ENCODE results near the gene OVCH1.

The OVCH1 gene, protein sequence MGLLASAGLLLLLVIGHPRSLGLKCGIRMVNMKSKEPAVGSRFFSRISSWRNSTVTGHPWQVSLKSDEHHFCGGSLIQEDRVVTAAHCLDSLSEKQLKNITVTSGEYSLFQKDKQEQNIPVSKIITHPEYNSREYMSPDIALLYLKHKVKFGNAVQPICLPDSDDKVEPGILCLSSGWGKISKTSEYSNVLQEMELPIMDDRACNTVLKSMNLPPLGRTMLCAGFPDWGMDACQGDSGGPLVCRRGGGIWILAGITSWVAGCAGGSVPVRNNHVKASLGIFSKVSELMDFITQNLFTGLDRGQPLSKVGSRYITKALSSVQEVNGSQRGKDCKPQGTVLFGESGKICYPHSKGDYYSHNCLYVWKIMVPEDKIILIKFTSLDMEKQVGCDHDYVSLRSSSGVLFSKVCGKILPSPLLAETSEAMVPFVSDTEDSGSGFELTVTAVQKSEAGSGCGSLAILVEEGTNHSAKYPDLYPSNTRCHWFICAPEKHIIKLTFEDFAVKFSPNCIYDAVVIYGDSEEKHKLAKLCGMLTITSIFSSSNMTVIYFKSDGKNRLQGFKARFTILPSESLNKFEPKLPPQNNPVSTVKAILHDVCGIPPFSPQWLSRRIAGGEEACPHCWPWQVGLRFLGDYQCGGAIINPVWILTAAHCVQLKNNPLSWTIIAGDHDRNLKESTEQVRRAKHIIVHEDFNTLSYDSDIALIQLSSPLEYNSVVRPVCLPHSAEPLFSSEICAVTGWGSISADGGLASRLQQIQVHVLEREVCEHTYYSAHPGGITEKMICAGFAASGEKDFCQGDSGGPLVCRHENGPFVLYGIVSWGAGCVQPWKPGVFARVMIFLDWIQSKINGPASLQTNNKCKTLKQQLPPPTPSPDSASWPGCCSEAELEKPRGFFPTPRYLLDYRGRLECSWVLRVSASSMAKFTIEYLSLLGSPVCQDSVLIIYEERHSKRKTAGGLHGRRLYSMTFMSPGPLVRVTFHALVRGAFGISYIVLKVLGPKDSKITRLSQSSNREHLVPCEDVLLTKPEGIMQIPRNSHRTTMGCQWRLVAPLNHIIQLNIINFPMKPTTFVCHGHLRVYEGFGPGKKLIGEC

GRCh38 chr12:29497588-29497987, at the start of gene OVCH1:
OVCH1 (minus strand) TSS chr12:29497686; CDS start chr12:29497686, 0 bp downstream.
- no peak for DNase-seq (ENCODE audit: low spot score)

- no peak for DNase-seq (ENCODE audit: low spot score)
Measured at GRCh38 chr12:29547151-29547632, 49.7 kb upstream of the OVCH1 start.

DNA sequence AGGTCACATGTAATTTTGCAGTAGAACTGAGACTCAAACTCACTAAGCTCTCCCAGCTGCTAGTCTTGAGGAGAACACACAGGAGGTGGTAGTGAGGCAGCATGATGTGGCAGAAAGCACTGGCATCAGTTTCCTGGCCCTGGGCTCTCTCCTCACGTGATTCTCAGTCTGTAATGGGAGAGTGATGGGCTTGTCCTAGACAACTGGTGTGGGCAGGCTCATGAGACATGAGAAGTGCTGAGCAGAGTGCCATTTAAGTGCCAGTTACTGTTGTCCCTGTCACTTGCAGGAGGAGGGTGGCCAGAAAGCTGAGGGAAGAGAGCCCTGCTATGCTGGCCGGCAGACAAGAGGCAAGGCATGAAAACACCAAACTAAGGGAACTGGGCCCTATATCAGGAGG, 48.5 kb upstream of the OVCH1 start:
- DNase-seq (ENCODE audit: low spot score): no peak

- no peak for DNase-seq (ENCODE audit: low spot score)
Measured at GRCh38 chr12:29545102-29545467, 47.6 kb upstream of the OVCH1 start.

- DNase-seq (ENCODE audit: low spot score): no peak
Measured at GRCh38 chr12:29544428-29545101, 47.1 kb upstream of the OVCH1 start.

GRCh38 chr12:29543036-29543435, 45.5 kb upstream of the OVCH1 start:
- no peak for DNase-seq (ENCODE audit: low spot score)

DNA sequence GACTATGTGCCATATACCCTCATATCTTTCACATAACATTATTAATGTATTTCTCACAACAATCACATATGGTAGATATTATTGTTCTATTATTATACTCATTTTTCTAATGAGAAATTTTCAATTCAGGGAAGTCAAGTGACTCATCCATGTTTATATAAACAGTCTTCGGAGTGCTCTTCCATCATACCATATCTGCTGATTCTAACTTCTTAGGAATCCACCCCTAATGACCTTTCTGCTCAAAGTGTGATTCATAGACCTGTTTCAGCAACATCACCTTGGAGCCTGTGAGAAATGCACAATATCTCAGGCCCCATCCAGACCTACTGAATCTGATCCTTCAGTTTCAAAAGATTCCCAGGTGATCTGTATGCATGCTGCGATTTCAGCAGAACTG, 39.8 kb upstream of the OVCH1 start:
- DNase-seq (ENCODE audit: low spot score): no peak

DNA sequence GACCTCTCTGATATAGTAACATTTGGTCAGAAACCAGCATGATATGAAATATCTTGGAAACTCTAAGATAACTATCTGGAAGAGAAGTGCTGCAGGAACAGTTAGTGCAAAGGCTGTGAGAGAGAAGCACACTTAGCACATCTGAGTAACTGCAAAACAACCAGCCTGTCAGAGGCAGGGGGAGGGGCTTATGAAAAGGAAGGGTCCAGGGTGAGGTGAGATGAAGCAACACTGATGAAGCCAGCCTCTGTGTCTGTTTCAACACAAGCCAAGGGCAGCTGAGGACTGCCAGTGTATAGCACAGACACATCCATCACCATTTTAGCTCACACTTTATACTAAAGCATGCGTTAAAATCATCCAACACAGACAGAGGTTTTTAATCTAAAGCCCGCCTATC, 37.4 kb upstream of the OVCH1 start:
- no peak for DNase-seq (ENCODE audit: low spot score)

GRCh38 chr12:29533815-29534489, 36.5 kb upstream of the OVCH1 start:
- no peak for DNase-seq (ENCODE audit: low spot score)

DNA sequence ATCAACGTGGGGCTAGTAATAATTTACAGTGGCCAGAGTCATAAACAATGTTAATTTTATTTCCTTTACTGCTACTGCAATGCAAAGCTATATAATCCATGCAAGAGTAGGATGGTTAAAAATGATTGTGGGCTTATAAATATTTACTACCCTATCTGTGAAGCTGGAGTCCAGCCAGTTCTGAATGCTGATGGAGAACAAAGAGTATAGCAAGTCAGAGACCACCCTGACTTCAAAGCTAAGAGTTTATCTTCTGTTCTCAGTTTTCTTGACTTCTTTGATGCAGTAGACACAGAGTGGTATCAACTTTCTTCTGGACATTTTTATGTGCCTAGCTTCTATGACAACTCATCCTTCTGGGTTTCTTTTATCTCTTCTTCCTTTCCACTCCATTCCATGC, 34.0 kb upstream of the OVCH1 start:
- DNase-seq (ENCODE audit: low spot score): no peak

DNA sequence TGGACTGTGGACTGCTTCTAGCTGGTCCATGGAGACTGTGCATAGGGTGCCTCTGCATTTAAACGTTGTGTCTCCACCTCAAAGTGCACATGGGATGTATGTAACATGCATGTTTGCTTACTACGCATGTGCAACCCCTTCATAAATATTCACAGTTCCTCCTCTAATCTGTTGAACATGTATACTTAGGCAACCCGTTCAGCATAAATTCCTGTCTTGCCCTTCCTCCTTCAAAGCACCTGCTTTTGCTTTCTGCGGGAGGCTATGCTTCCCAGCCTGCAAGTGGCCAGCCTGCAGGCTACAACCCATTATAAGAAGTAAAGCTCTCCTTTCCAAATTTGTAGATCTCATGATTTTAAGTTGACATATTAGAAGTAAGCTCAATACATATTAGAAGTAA, 33.0 kb upstream of the OVCH1 start:
- DNase-seq (ENCODE audit: low spot score): no peak

DNA sequence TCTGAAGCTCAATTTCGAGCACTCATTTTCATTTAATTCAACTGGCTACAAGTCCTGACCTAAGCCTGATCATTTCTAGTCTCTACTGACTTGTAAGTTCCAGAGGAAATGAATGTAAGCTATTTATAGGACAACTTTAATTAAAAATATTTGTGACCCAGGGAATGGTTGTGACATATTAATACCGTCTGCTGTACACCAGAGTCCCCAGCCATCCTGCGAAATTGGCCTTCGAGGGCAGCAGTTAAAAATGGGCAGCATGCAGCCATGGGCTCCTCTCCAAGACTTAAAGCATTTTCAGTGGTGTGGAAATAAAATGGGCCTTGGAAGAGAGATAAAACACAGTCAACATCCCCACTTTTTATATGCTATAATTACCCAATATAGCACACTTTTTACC, 30.7 kb upstream of the OVCH1 start:
- no peak for DNase-seq (ENCODE audit: low spot score)

DNA sequence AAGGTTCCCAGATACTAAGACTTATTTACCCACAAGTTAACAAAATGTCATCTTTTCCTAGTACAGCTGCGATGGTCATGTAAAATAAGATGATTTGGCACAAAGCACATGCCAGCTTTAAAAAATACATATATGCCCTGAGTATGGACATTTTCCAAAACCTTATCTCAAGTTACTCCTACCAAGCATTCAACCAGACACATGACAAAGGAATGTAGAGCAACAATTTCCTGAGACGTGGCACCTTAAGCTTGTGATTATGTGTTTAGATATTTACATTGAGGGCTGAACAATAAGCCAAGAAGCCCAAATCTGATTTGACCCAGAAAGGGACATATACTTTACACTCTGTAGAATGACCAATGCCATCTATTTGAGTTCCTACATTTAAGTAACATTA, 24.5 kb upstream of the OVCH1 start:
- DNase-seq (ENCODE audit: low spot score): no peak

DNA sequence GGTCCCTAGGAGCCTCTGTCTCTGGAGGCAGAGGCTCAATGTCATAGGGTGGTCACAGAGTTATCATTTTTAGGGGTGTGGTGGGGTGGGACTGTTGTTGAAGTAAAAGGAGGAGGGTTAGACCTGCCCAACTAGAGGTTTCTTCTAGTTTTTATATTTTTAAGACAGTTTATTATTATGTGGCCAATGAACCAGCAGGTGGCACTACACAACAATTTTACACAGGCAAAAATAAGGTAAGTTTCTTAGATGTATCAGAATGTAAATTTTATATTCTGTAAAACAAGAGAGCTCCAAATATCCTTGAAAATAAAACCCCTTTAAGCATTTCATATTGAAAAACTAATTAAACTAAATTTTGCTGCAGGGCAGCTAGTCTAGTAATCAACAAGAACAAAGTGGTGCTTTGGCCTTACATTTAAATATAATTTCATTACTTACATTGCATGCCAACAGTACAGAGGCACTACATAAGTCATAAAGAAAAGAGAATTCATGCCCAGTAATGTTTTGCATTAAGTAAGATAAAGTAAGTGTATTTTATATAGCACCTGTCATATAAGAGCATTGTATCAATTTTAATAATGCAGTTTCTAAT, 22.2 kb upstream of the OVCH1 start:
- DNase-seq (ENCODE audit: low spot score): no peak

GRCh38 chr12:29518407-29518806, 20.9 kb upstream of the OVCH1 start:
- DNase-seq (ENCODE audit: low spot score): no peak

DNA sequence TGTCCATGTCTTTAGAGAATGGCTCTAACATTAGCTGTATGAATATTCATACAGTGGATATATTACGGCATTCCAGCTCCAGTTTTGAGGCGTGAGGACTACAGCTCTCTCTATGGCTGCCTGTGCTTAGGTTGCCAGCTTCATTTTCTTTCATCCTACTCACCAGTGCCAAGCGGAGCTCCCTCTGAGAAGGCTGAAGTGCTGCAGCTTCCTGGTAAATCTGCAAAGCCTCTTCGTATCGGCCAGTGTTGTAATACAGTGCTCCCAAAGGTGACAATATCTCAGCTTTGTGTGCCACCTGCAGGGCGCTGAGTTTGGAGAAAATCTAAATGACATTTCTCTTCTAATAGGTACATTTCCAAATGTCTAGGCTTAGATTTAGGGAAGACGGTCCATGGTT, 19.8 kb upstream of the OVCH1 start:
- DNase-seq (ENCODE audit: low spot score): no peak

DNA sequence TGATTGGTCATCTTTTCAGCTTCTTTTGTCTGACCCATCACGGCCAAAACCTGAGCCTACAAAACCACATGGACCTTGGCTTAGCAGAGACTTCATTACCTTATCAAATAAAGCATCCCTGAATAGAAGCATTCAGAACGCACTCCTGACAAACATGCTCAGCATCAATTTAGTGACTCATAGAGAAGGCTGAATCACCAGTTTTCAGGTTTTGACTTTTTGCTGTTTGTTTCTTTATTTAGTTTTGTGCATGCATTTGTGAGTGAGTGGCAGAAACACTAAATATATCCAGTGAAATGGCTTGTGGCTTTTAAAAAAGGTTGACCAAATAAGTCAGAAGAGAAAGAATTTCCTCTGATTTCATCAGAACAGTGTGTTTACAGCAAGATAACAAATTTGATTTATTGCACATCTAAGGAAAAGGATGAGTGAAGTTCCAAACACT, 19.0 kb upstream of the OVCH1 start:
- DNase-seq (ENCODE audit: low spot score): no peak

DNA sequence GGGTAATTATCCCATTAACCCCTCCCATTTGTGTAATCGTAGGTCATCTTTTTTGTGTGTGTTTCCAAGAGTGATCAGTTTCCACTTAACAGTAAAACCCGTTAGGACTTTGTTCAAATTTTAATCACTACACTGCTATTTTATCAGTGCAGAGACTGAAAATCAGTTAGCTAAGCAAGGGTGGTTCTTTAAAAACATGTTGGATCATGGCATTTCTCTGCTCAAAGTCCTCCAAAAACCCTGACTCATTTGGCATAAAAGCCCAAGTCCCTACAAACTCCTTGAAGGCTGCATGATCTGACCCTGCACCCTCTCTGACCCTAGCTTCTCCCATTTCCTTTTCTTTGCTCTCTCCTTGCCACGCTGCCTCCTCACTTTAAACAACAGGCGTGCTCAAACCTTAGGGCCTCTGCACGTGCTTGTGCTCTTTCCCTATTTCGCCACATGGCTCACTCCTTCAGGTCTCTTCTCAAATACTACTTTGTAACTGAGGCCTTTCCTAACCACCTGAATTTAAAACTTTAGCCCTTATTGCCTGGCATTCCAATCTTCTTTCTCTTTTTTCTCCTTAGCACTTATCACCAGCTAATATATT, 13.2 kb upstream of the OVCH1 start:
- no peak for DNase-seq (ENCODE audit: low spot score)

GRCh38 chr12:29509503-29509902, 12.0 kb upstream of the OVCH1 start:
- DNase-seq (ENCODE audit: low spot score): no peak

- no peak for DNase-seq (ENCODE audit: low spot score)
Measured at GRCh38 chr12:29508949-29509348, 11.5 kb upstream of the OVCH1 start.

GRCh38 chr12:29505122-29505521, 7.6 kb upstream of the OVCH1 start:
- no peak for DNase-seq (ENCODE audit: low spot score)

All from ecto neural progenitor cell (in vitro differentiated cells).